ENCODE measurements around the gene OR7A17.

The OR7A17 gene

DNA sequence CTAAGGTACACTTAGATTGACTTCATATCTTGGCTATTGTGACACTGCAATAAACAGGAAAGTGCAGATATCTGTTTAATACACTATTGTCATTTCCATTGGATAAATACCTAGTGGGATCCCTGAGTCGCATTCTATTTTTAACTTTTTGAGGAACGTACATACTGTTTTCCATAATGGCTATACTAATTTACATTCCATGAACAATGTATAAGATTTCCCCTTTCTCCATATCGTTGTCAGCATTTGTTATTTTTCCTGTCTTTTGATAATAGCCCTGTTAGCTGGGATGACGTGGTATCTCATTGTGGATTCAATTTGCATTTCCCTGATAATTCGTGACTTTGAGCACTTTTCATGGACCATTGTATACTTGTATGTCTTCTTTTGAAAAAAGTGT, 17.4 kb downstream of the OR7A17 start:
- H2AFZ ChIP-seq (ENCODE audit: low read length) = no peak overlapping the region
- H3K4me2 ChIP-seq (ENCODE audit: low read length) = no peak overlapping the region
- H3K79me2 ChIP-seq (ENCODE audit: insufficient read depth, low read length) = no peaks in the 10 kb centered on the region
- H3K27ac ChIP-seq (ENCODE audit: low read depth, low read length, poor library complexity, severe bottlenecking) = no peak overlapping the region
- no peak overlapping the region for H3K4me3 ChIP-seq (ENCODE audit: low read depth, low read length, poor library complexity, severe bottlenecking)
- no peaks in the 10 kb centered on the region for H3K27me3 ChIP-seq (ENCODE audit: insufficient read depth, low read length)
- H3K9me2 ChIP-seq (ENCODE audit: low read depth, low read length) = no peaks in the 10 kb centered on the region
- H3K4me1 ChIP-seq (ENCODE audit: insufficient read depth, low read length, severe bottlenecking) = no peaks in the 10 kb centered on the region
- TF ChIP-seq EZH2 (IDR thresholded peaks at IDR 0.05; ENCODE audit: borderline replicate concordance, low read length) (no peak), CTCF (IDR thresholded peaks at IDR 0.05; ENCODE audit: low read length) (no peak)
- H3K9ac ChIP-seq (ENCODE audit: low read length) = no peak overlapping the region
- no peaks in the 10 kb centered on the region for H3F3A ChIP-seq (ENCODE audit: insufficient read depth, low read length)
- no peaks in the 10 kb centered on the region for H4K20me1 ChIP-seq (ENCODE audit: insufficient read depth, low read length)
- H3K36me3 ChIP-seq (ENCODE audit: insufficient read depth, low read length) = no peaks in the 10 kb centered on the region
- no peaks in the 10 kb centered on the region for H3K9me3 ChIP-seq (ENCODE audit: low read length)

DNA sequence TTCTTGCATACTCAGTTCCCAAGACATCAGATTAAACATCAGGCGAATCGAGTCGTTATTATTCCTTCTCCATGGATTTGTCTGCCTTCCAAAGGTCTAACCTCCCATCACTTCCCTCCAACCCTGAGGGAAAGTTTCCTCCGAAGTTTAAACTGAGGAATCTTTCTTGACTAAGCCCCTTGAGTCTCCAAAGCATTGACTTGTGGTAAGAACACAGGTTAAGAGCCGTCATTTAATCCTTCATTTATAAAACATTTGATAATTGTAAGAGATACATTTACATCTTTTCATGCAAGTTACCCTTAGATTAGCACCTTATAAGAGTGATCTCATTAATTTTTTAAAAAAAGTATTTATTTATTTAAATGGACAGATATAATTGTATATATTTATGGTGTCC, 37.1 kb downstream of the OR7A17 start, which contains the start of gene OR7A10:
Gene OR7A10 (minus strand): TSS at position 101 of the 400 bp plus-strand sequence. CDS start 7,045 bp downstream, outside the sequence.
- Histone ChIP-seq H3K79me2 (ENCODE audit: insufficient read depth, low read length) (no peaks in the 10 kb centered on the region), H3K4me1 (ENCODE audit: insufficient read depth, low read length, severe bottlenecking) (no peaks in the 10 kb centered on the region), H3F3A (ENCODE audit: insufficient read depth, low read length) (no peaks in the 10 kb centered on the region), H4K20me1 (ENCODE audit: insufficient read depth, low read length) (no peaks in the 10 kb centered on the region), H3K9me3 (ENCODE audit: low read length) (no peaks in the 10 kb centered on the region), H3K9me2 (ENCODE audit: low read depth, low read length) (no peaks in the 10 kb centered on the region), H3K9ac (ENCODE audit: low read length) (no peak within 1 kb of the TSS), H3K4me3 (ENCODE audit: low read depth, low read length, poor library complexity, severe bottlenecking) (no peak within 1 kb of the TSS), H3K4me2 (ENCODE audit: low read length) (no peak within 1 kb of the TSS), H2AFZ (ENCODE audit: low read length) (no peak within 1 kb of the TSS), H3K27ac (ENCODE audit: low read depth, low read length, poor library complexity, severe bottlenecking) (no peak within 1 kb of the TSS), H3K27me3 (ENCODE audit: insufficient read depth, low read length) (no peaks in the 10 kb centered on the region), H3K36me3 (ENCODE audit: insufficient read depth, low read length) (no peaks in the 10 kb centered on the region)
- TF ChIP-seq CTCF (IDR thresholded peaks at IDR 0.05; ENCODE audit: low read length) = no peak
- no peak for TF ChIP-seq EZH2 (IDR thresholded peaks at IDR 0.05; ENCODE audit: borderline replicate concordance, low read length)

DNA sequence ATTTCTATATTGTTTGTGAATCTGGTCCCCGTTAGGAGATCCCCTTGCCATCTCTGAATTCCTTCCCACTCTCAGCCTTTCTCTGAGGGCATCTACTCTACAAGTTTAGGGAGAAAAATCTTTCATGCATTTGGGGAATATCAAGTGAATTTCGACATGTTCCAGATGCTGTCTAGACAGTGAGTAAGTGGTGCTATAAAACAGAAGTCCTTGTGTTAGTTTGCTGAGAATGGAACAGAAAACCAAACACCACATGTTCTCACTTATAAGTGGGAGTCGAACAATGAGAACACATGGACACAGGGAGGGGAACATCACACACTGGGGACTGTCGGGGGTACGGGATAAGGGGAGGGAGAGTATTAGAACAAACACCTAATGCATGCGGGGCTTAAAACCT, 42.4 kb downstream of the OR7A17 start:
- H3K4me2 ChIP-seq (ENCODE audit: low read length) = no peak overlapping the region
- no peak overlapping the region for H3K4me3 ChIP-seq (ENCODE audit: low read depth, low read length, poor library complexity, severe bottlenecking)
- H3K36me3 ChIP-seq (ENCODE audit: insufficient read depth, low read length) = no peaks in the 10 kb centered on the region
- no peaks in the 10 kb centered on the region for H3K9me2 ChIP-seq (ENCODE audit: low read depth, low read length)
- TF ChIP-seq EZH2 (IDR thresholded peaks at IDR 0.05; ENCODE audit: borderline replicate concordance, low read length) = no peak
- no peak for TF ChIP-seq CTCF (IDR thresholded peaks at IDR 0.05; ENCODE audit: low read length)
- no peaks in the 10 kb centered on the region for H4K20me1 ChIP-seq (ENCODE audit: insufficient read depth, low read length)
- H3K9me3 ChIP-seq (ENCODE audit: low read length) = no peaks in the 10 kb centered on the region
- no peaks in the 10 kb centered on the region for H3K4me1 ChIP-seq (ENCODE audit: insufficient read depth, low read length, severe bottlenecking)
- no peaks in the 10 kb centered on the region for H3F3A ChIP-seq (ENCODE audit: insufficient read depth, low read length)
- H3K27ac ChIP-seq (ENCODE audit: low read depth, low read length, poor library complexity, severe bottlenecking) = no peak overlapping the region
- no peak overlapping the region for H3K9ac ChIP-seq (ENCODE audit: low read length)
- no peaks in the 10 kb centered on the region; the same call in 1 of the 2 replicates for H3K27me3 ChIP-seq (ENCODE audit: insufficient read depth, low read length)
- no peaks in the 10 kb centered on the region for H3K79me2 ChIP-seq (ENCODE audit: insufficient read depth, low read length)
- no peak overlapping the region for H2AFZ ChIP-seq (ENCODE audit: low read length)
